GM18498 (cell line): ENCODE measurements around the gene KAT6B.
"Not testable (repeated sequence)": the region's sequence is repeated elsewhere in the genome, so short reads cannot be mapped to it uniquely, and the experiment has no call there.

Experiments
- ATAC-seq: cut with Tn5 transposase; IDR thresholded peaks from one replicate; pipeline ENCODE4 v1.9.1; 2021; ENCODE audit warnings: mild to moderate bottlenecking, moderate library complexity; ENCODE audit not compliant: unreplicated experiment

Gene KAT6B

DNA sequence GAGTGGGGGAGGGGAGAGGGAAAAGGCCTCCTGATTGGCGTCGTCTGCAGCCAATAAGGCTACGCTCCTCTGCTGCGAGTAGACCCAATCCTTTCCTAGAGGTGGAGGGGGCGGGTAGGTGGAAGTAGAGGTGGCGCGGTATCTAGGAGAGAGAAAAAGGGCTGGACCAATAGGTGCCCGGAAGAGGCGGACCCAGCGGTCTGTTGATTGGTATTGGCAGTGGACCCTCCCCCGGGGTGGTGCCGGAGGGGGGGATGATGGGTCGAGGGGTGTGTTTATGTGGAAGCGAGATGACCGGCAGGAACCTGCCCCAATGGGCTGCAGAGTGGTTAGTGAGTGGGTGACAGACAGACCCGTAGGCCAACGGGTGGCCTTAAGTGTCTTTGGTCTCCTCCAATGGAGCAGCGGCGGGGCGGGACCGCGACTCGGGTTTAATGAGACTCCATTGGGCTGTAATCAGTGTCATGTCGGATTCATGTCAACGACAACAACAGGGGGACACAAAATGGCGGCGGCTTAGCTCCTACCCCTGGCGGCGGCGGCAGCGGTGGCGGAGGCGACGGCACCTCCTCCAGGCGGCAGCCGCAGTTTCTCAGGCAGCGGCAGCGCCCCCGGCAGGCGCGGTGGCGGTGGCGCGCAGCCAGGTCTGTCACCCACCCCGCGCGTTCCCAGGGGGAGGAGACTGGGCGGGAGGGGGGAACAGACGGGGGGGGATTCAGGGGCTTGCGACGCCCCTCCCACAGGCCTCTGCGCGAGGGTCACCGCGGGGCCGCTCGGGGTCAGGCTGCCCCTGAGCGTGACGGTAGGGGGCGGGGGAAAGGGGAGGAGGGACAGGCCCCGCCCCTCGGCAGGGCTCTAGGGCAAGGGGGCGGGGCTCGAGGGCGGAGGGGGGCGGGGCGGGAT lies at the start of gene KAT6B:
KAT6B (plus strand) TSS at position 459 of the 903 bp plus-strand sequence. CDS start 16,258 bp downstream, outside the sequence.
- peak; percentile 88 for ATAC-seq

GRCh38 chr10:74778436-74779094 lies 47.8 kb upstream of the KAT6B start:
- ATAC-seq = no peak

- not testable (repeated sequence) for ATAC-seq
These were observed 44.5 kb upstream of the KAT6B start for GRCh38 chr10:74781870-74782269.

- ATAC-seq = no peak
These were observed 41.9 kb upstream of the KAT6B start for GRCh38 chr10:74784462-74784861.

DNA sequence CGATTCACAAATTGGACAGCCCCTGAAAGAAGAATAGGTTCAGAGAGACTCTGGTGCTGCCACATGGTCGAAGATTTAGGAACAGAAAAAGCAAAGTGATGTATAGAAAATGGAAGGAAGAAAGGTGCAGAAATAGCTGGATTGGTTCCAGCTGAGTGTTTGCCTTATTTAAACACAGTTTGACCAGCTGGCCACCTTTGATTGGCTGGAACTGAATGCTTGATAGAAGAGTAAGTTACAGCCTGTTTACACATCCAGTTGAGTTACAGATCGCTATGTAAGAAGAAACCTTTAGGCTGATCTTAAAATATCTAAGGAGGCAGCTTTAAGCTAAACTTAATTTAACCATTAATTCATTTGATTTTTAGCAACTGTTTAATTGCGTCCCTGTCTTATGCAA lies 40.3 kb upstream of the KAT6B start:
- ATAC-seq = no peak

GRCh38 chr10:74787457-74787856 lies 38.9 kb upstream of the KAT6B start:
- ATAC-seq = no peak

DNA sequence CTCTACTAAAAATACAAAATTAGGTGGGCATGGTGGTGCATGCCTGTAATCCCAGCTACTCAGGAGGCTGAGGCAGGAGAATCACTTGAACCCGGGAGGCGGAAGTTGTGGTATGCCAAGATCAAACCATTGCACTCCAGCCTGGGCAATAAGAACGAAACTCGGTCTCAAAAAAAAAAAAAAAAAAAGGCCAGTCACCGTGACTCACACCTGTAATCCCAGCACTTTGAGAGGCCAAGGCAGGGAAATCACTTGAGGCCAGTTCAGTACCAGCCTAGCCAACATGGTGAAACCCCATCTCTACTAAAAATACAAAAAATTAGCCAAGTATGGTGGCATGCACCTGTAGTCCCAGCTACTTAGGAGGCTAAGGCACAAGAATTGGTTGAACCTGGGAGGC lies 34.4 kb upstream of the KAT6B start:
- not testable (repeated sequence) for ATAC-seq

DNA sequence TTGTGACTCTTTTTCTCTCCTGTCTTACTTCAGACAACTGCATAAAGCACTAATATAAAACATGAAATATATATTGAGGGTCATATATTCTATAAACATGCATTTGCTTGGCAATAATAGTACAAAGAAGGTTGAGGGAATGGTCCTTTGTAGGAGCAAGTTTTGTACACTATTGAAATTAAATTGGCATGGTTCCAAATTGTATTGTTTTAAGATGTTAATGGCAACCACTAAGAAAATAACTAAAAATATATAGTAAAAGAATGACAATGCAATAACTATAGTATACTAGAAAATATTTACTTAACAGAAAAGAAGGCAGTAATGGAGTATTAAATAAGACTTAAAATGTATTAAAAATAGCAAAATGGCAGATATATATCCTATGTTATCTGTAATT lies 33.7 kb upstream of the KAT6B start:
- no peak for ATAC-seq

DNA sequence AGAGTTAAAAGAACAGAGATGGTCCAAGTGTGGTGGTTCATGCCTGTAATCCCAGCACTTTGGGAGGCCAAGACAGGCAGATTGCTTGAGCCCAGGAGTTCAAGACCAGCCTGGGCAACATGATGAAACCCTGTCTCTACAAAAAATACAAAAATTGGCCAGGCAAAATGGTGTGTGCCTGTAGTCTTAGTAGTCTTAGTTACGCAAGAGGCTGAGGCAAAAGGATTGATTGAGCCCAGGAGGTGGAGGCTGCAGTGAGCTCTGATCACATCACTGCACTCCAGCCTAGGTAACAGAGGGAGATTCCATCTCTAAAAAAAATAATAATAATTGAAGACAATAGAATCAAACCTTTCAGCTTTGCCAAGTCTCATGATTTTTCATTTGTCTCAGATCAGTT lies 33.2 kb upstream of the KAT6B start:
- not testable (repeated sequence) for ATAC-seq

DNA sequence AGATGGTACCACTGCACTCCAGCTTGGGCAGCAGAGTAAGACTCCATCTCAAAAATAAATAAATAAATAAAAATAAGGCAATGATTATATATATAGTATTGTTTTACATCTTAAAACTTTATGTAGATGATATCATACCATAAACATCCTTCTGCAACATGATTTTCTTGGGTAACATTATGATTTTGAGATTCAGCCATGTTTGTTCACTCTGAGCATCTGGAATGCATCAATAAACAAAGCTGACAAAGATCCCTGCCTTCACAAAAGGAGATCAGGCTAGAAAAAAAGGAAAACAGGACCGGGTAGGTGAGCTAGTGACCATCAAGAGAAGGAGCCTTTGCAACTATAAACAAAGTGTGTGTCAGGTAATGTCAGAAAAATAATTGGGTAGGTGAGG lies 31.9 kb upstream of the KAT6B start:
- no peak for ATAC-seq

- ATAC-seq = no peak
These were observed 28.9 kb upstream of the KAT6B start for GRCh38 chr10:74797550-74797949.

GRCh38 chr10:74799721-74800221 lies 26.6 kb upstream of the KAT6B start:
- no peak for ATAC-seq

GRCh38 chr10:74801447-74801846 lies 25.0 kb upstream of the KAT6B start:
- no peak for ATAC-seq

- no peak for ATAC-seq
These were observed 17.9 kb upstream of the KAT6B start for GRCh38 chr10:74808501-74808900.

- ATAC-seq = no peak
These were observed 16.3 kb upstream of the KAT6B start for GRCh38 chr10:74810087-74810486.

GRCh38 chr10:74813381-74814259 lies 12.8 kb upstream of the KAT6B start:
- ATAC-seq = no peak

- no peak for ATAC-seq
These were observed 11.6 kb upstream of the KAT6B start for GRCh38 chr10:74814797-74815196.

DNA sequence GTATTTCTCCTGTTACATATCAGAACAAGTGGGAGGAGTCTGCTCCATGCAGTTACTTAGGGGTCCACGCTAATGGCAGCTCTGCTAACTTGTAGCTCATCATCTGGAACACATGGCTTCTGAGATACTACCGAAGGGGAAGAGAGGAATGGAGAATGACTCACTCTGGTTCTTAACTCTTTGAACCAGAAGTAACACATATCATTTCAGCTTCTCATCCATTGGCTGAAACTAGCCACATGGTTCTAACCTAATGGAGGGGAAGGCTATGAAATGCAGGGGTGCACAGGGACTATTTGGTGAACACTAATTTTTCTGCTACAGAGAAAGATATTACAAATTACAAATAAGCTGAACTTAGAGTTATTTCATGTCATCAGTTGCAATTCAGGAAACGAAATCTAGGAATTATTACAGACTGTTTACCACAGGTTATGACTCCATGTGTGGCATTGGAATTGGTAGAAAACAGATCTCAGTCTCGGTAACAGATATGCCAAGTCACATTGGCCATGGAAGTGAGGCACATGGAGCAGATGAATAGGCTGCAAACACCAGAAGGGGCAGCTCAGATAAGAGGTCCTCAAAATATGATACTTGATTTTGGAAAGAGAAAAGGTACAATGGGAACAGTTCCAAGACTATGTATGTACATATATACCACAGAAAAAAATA lies 9.4 kb upstream of the KAT6B start:
- no peak for ATAC-seq

- ATAC-seq = no peak
These were observed 4.9 kb upstream of the KAT6B start for GRCh38 chr10:74821501-74821900.

GRCh38 chr10:74822101-74822500 lies 4.3 kb upstream of the KAT6B start:
- ATAC-seq = no peak
